Endothelial cell of umbilical vein (primary cell): ENCODE results near the gene FLT1. TPM values are rescaled to one million over a fixed set of nuclear protein-coding genes. Genes with fewer than 3 reads are reported as not detected.

ENCODE experiments used
- BruUV-seq: library from RNA; stranded (reverse); fragments of 400-500 nt; replicated peaks from 2 replicates; lab custom pipeline; 2021; lab: Mats Ljungman, UMichigan
- CTCF ChIA-PET: fragments of 300-600, 350-600 bp; sonication (Branson Sonifier 250); formaldehyde crosslinking; loops from one replicate; lab custom pipeline; 2021; ENCODE audit warnings: antibody characterized with exemption, inconsistent platforms; lab: Charles Lee
- POLR2A ChIA-PET: fragments of 300-600, 350-600 bp; sonication (Branson Sonifier 250); formaldehyde crosslinking; loops from one replicate; lab custom pipeline; 2021; ENCODE audit warnings: antibody characterized with exemption, inconsistent platforms; lab: Charles Lee
- DNase-seq: peaks from one replicate; pipeline ENCODE4 v3.0.0-alpha.2; 2011; ENCODE audit warnings: low read depth, low spot score
- FAIRE-seq: peaks from 2 replicates; lab custom pipeline; 2011; peaks lifted over from hg19 to GRCh38; lab: Jason Lieb, UNC
- H2AFZ ChIP-seq: 2 replicates; pipeline ENCODE4 v1.6.0; 2012; ENCODE audit warnings: low read depth, low read length, control low read depth, inconsistent platforms
- H3K27ac ChIP-seq: 2 replicates; pipeline ENCODE4 v1.5.1; 2011; ENCODE audit warnings: low read depth, mild to moderate bottlenecking, control low read depth, low read length, moderate library complexity; ENCODE audit not compliant: insufficient read depth
- H3K27me3 ChIP-seq, 2 experiments: 2 replicates each; pipeline versions ENCODE4 v1.6.0 to v1.6.1; 2011; ENCODE audit warnings: low read length in 2 of 2, mixed read lengths in 1 of 2; ENCODE audit not compliant: control insufficient read depth in 2 of 2, insufficient read depth in 2 of 2
- H3K36me3 ChIP-seq, 2 experiments: 2 replicates in 1 of 2; 3 replicates in 1 of 2; pipeline ENCODE4 v1.5.1; 2011; ENCODE audit warnings: low read length in 2 of 2, mild to moderate bottlenecking in 1 of 2, moderate library complexity in 1 of 2; ENCODE audit not compliant: control insufficient read depth in 2 of 2, insufficient read depth in 2 of 2; ENCODE audit errors: extremely low read depth in 1 of 2
- H3K4me1 ChIP-seq: 3 replicates; pipeline ENCODE4 v1.5.1; 2011; ENCODE audit warnings: mild to moderate bottlenecking, low read length; ENCODE audit not compliant: control insufficient read depth, insufficient read depth; ENCODE audit errors: extremely low read depth
- H3K4me2 ChIP-seq: 2 replicates; pipeline ENCODE4 v1.6.1; 2011; ENCODE audit warnings: low read length, control low read depth, mixed read lengths; ENCODE audit not compliant: insufficient read depth
- H3K4me3 ChIP-seq, 3 experiments: fragments of 200-600 bp in 1 of 3; sonication (generic), shearing (Covaris generic) in 1 of 3; replicated peaks in 1 of 3; 2 replicates each; pipeline ENCODE4 v1.5.1; 2011 to 2016; ENCODE audit warnings: control low read depth in 3 of 3, low read length in 3 of 3, mild to moderate bottlenecking in 2 of 3, inconsistent platforms in 1 of 3, low read depth in 1 of 3, moderate library complexity in 1 of 3; ENCODE audit not compliant: insufficient read depth in 1 of 3
- H3K79me2 ChIP-seq: 2 replicates; pipeline ENCODE4 v1.6.0; 2012; ENCODE audit warnings: low read length, inconsistent platforms; ENCODE audit not compliant: control insufficient read depth, insufficient read depth
- H3K9ac ChIP-seq: replicated peaks from 2 replicates; pipeline ENCODE3; 2011; ENCODE audit warnings: low read length, control low read depth; ENCODE audit not compliant: insufficient read depth; ENCODE audit errors: extremely low read depth
- H3K9me1 ChIP-seq: replicated peaks from 3 replicates; pipeline ENCODE4 v1.6.0; 2011; ENCODE audit warnings: mild to moderate bottlenecking, low read length; ENCODE audit not compliant: control insufficient read depth, insufficient read depth; ENCODE audit errors: extremely low read depth
- H3K9me3 ChIP-seq: replicated peaks from 2 replicates; pipeline ENCODE4 v1.5.1; 2012; ENCODE audit warnings: low read length, inconsistent platforms; ENCODE audit not compliant: control insufficient read depth, insufficient read depth
- H4K20me1 ChIP-seq: replicated peaks from 2 replicates; pipeline ENCODE3; 2011; ENCODE audit warnings: mild to moderate bottlenecking, low read length; ENCODE audit not compliant: control insufficient read depth, insufficient read depth; ENCODE audit errors: extremely low read depth
- CTCF ChIP-seq, 2 donors: IDR thresholded peaks; 1 replicate in 1 of 2; 2 replicates in 1 of 2; pipeline ENCODE4 v1.5.1; 2011; ENCODE audit warnings: low read length in 2 of 2, mild to moderate bottlenecking in 2 of 2, moderate library complexity in 2 of 2, control low read depth in 1 of 2, inconsistent platforms in 1 of 2, low read depth in 1 of 2; ENCODE audit not compliant: insufficient read depth in 1 of 2; ENCODE audit errors: extremely low read depth in 1 of 2
- EZH2 ChIP-seq: IDR thresholded peaks from 2 replicates; pipeline ENCODE4 v1.6.1; 2012; ENCODE audit warnings: borderline replicate concordance, low read depth, mild to moderate bottlenecking, moderate library complexity, low read length, inconsistent platforms; ENCODE audit not compliant: severe bottlenecking
- FOS ChIP-seq: IDR thresholded peaks from 2 replicates; pipeline ENCODE4 v1.6.1; 2011; ENCODE audit warnings: mild to moderate bottlenecking, low read length, moderate library complexity, borderline replicate concordance; ENCODE audit not compliant: insufficient read depth
- GATA2 ChIP-seq: IDR thresholded peaks from 2 replicates; pipeline ENCODE4 v1.7.0; 2011; ENCODE audit warnings: low read depth, mild to moderate bottlenecking, moderate library complexity, mixed read lengths, low read length; ENCODE audit not compliant: insufficient read length, insufficient read depth
- JUN ChIP-seq: IDR thresholded peaks from 2 replicates; pipeline ENCODE4 v1.6.1; 2011; ENCODE audit warnings: borderline replicate concordance, low read depth; ENCODE audit not compliant: insufficient read length, insufficient read depth
- MAX ChIP-seq: IDR thresholded peaks from 2 replicates; pipeline ENCODE4 v1.6.1; 2011; ENCODE audit not compliant: insufficient read depth, insufficient read length
- MYC ChIP-seq: IDR thresholded peaks from one replicate; pipeline ENCODE4 v1.6.1; 2011; ENCODE audit warnings: mild to moderate bottlenecking, low read depth, low read length
- POLR2A ChIP-seq: IDR thresholded peaks from 2 replicates; pipeline ENCODE4 v1.6.1; 2012; ENCODE audit warnings: low read depth, mild to moderate bottlenecking, control low read depth, low read length
- POLR2AphosphoS5 ChIP-seq: IDR thresholded peaks from 2 replicates; pipeline ENCODE4 v1.6.1; 2012; ENCODE audit warnings: low read depth, mild to moderate bottlenecking, control low read depth, low read length, moderate library complexity; ENCODE audit not compliant: insufficient read depth
- dilution Hi-C: fragments of 300-500 bp; cut with MboI; formaldehyde crosslinking; loops from one replicate; pipeline ENCODE4 v1.15.0; 2019; ENCODE audit warnings: low sequenced_read_pairs; ENCODE audit not compliant: extremely low pct_ligation_motif_present
- intact Hi-C: fragments of 100-400 bp; cut with micrococcal nuclease; formaldehyde crosslinking; loops from one replicate; pipeline ENCODE4 v1.10.0; 2022
- polyA plus RNA-seq, 4 experiments: library from polyadenylated mRNA; depleted of rRNA in 3 of 4; stranded (reverse) in 3 of 4; unstranded in 1 of 4; fragments of >200 nt; gene quantifications; 2 replicates each; pipeline versions ENCODE4 v1.2.1 to v1.2.3, GENCODE V29; 2011 to 2012; ENCODE audit warnings: missing spikeins in 1 of 4
- total RNA-seq: library from RNA; stranded (reverse); gene quantifications from 2 replicates; pipeline ENCODE4 v1.2.3, GENCODE V29; 2021

FLT1 gene
- total and polyA plus RNA-seq, 2 donors (not counting 3 experiments of a cell fraction or from before 2014, with no cell fraction given): 16.0 to 104 TPM

GRCh38 chr13:28455580-28456194, 39.2 kb downstream of the FLT1 start:
- dilution Hi-C loops: no loop called here
- Histone ChIP-seq H2AFZ (no peak overlapping the region), H3K9me1 (no peaks in the 10 kb centered on the region), H3K9ac (no peak overlapping the region), H3K27ac (no peak overlapping the region), H3K4me1 (peaks cover 27% of the 10 kb centered on the region), H3K4me3 (no peak overlapping the region), H3K79me2 (peaks cover 5% of the 10 kb centered on the region), H4K20me1 (no peaks in the 10 kb centered on the region), H3K4me2 (no peak overlapping the region), H3K36me3 (peaks cover 10% of the 10 kb centered on the region in 2 experiments), H3K9me3 (no peaks in the 10 kb centered on the region), H3K27me3 (no peaks in the 10 kb centered on the region)
- no peak for TF ChIP-seq CTCF (IDR thresholded peaks at IDR 0.05; ENCODE audit: extremely low read depth in 1 of 2, insufficient read depth in 1 of 2, low read depth in 1 of 2, low read length in 2 of 2)
- no peak for TF ChIP-seq MYC
- no peak for TF ChIP-seq FOS
- TF ChIP-seq POLR2AphosphoS5: no peak
- no peak for TF ChIP-seq POLR2A
- no peak for TF ChIP-seq GATA2
- TF ChIP-seq JUN: no peak
- TF ChIP-seq EZH2: no peak
- no peak for TF ChIP-seq MAX
- intact Hi-C loops: no loop called here
- no peak for DNase-seq
- BruUV-seq: no TSS peak
- CTCF ChIA-PET: no interaction called here
- FAIRE-seq: no peak
- POLR2A ChIA-PET: no interaction called here
